Measurements from ENCODE around the gene GRPR.
"Not testable (repeated sequence)": the region's sequence is repeated elsewhere in the genome, so short reads cannot be mapped to it uniquely, and the experiment has no call there.

The GRPR gene

GRCh38 chrX:16171039-16171438 is 47.7 kb downstream of the GRPR start:
- TF ChIP-seq POU2F2 (IDR thresholded peaks at IDR 0.05; ENCODE audit: low read depth, low read length) (no peak), TAF1 (IDR thresholded peaks at IDR 0.05; ENCODE audit: low read depth, low read length) (no peak), PAX5 (IDR thresholded peaks at IDR 0.05; ENCODE audit: insufficient read depth, low read length, severe bottlenecking) (no peak), POLR2A (IDR thresholded peaks at IDR 0.05; ENCODE audit: low read depth, low read length) (no peak), SPI1 (IDR thresholded peaks at IDR 0.05; ENCODE audit: low read depth, low read length) (no peak), POLR2AphosphoS5 (IDR thresholded peaks at IDR 0.05; ENCODE audit: low read depth, low read length) (no peak)
- no peak for DNase-seq (ENCODE audit: insufficient read length, low spot score)
- FAIRE-seq: no peak

GRCh38 chrX:16171944-16172343 is 48.6 kb downstream of the GRPR start:
- DNase-seq (ENCODE audit: insufficient read length, low spot score) (no peak), FAIRE-seq (no peak)
- TF ChIP-seq SPI1 (IDR thresholded peaks at IDR 0.05; ENCODE audit: low read depth, low read length) (no peak), POLR2A (IDR thresholded peaks at IDR 0.05; ENCODE audit: low read depth, low read length) (no peak), POLR2AphosphoS5 (IDR thresholded peaks at IDR 0.05; ENCODE audit: low read depth, low read length) (no peak), POU2F2 (IDR thresholded peaks at IDR 0.05; ENCODE audit: low read depth, low read length) (no peak), PAX5 (IDR thresholded peaks at IDR 0.05; ENCODE audit: insufficient read depth, low read length, severe bottlenecking) (no peak), TAF1 (IDR thresholded peaks at IDR 0.05; ENCODE audit: low read depth, low read length) (no peak)

GRCh38 chrX:16172391-16172790 is 49.0 kb downstream of the GRPR start:
- no peak for TF ChIP-seq POLR2AphosphoS5 (IDR thresholded peaks at IDR 0.05; ENCODE audit: low read depth, low read length)
- no peak for TF ChIP-seq SPI1 (IDR thresholded peaks at IDR 0.05; ENCODE audit: low read depth, low read length)
- no peak for TF ChIP-seq POLR2A (IDR thresholded peaks at IDR 0.05; ENCODE audit: low read depth, low read length)
- no peak for TF ChIP-seq TAF1 (IDR thresholded peaks at IDR 0.05; ENCODE audit: low read depth, low read length)
- TF ChIP-seq POU2F2 (IDR thresholded peaks at IDR 0.05; ENCODE audit: low read depth, low read length): no peak
- TF ChIP-seq PAX5 (IDR thresholded peaks at IDR 0.05; ENCODE audit: insufficient read depth, low read length, severe bottlenecking): no peak
- no peak for DNase-seq (ENCODE audit: insufficient read length, low spot score)
- no peak for FAIRE-seq

DNA sequence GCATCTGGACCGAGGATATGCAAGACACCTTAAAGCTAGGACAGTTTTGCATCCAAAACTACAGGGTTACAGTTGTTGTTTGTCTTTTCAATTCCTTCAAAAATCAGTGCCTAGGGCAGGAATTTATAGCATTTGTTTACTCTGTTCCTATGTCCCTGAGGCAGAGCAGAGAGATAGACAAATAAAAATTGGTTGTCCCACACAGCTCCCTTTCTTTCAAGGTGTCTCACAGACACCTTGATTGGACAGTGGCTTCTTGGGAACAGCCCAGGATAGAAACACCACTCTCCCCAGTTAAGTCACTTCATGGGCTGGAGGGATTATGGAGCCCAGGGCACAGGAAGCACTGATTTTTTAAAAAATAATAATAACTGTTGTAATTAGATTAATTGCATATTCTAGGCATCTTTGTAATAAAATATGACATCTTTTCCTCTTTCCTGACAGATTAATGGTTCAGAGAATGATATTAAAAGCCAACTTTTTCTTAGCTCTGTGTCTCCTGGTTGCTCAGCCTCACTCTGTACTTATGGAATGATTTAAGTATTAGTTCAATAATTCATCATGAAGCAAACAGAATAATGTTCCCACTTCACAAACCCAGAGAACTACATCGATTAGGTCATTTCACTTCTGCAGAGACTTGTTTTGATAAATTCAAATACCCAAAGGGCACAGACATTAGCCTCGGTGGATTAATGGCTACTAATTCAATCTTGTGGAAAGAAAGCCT is 52.1 kb downstream of the GRPR start:
- TF ChIP-seq PAX5 (IDR thresholded peaks at IDR 0.05; ENCODE audit: insufficient read depth, low read length, severe bottlenecking) (no peak), POU2F2 (IDR thresholded peaks at IDR 0.05; ENCODE audit: low read depth, low read length) (no peak), SPI1 (IDR thresholded peaks at IDR 0.05; ENCODE audit: low read depth, low read length) (no peak)
- no peak for DNase-seq (ENCODE audit: insufficient read length, low spot score)
- no peak for FAIRE-seq

DNA sequence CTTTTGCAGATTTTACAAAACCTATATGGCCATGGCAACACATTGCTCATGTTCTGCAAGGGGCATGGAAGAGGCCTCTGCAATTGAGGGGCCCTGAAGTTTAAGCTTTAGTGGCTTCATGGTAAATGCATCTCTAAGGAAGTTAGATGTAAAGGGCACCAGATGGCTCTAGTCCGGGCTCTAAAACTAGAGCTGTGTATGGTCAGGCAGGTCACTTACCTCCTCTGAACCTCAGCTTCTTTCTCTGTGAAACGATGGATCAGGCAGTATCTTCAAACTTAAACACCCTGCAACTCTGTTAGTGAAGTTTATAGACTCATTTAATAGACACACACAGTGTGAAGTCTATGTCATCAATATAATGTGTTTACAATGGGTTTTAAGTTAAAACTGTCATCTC is 53.9 kb downstream of the GRPR start:
- TF ChIP-seq POLR2A (IDR thresholded peaks at IDR 0.05; ENCODE audit: low read depth, low read length) (no peak), POU2F2 (IDR thresholded peaks at IDR 0.05; ENCODE audit: low read depth, low read length) (no peak), TAF1 (IDR thresholded peaks at IDR 0.05; ENCODE audit: low read depth, low read length) (no peak), POLR2AphosphoS5 (IDR thresholded peaks at IDR 0.05; ENCODE audit: low read depth, low read length) (no peak), PAX5 (IDR thresholded peaks at IDR 0.05; ENCODE audit: insufficient read depth, low read length, severe bottlenecking) (no peak), SPI1 (IDR thresholded peaks at IDR 0.05; ENCODE audit: low read depth, low read length) (no peak)
- no peak for DNase-seq (ENCODE audit: insufficient read length, low spot score)
- no peak for FAIRE-seq

- DNase-seq (ENCODE audit: insufficient read length, low spot score); FAIRE-seq: not testable (repeated sequence)
Measured at GRCh38 chrX:16183843-16184242, 60.5 kb downstream of the GRPR start.

GRCh38 chrX:16185725-16186136 is 62.4 kb downstream of the GRPR start:
- TF ChIP-seq SPI1 (IDR thresholded peaks at IDR 0.05; ENCODE audit: low read depth, low read length) (peak; percentile 88), POLR2A (IDR thresholded peaks at IDR 0.05; ENCODE audit: low read depth, low read length) (no peak)
- DNase-seq (ENCODE audit: insufficient read length, low spot score): no peak
- FAIRE-seq: peak; percentile 88

DNA sequence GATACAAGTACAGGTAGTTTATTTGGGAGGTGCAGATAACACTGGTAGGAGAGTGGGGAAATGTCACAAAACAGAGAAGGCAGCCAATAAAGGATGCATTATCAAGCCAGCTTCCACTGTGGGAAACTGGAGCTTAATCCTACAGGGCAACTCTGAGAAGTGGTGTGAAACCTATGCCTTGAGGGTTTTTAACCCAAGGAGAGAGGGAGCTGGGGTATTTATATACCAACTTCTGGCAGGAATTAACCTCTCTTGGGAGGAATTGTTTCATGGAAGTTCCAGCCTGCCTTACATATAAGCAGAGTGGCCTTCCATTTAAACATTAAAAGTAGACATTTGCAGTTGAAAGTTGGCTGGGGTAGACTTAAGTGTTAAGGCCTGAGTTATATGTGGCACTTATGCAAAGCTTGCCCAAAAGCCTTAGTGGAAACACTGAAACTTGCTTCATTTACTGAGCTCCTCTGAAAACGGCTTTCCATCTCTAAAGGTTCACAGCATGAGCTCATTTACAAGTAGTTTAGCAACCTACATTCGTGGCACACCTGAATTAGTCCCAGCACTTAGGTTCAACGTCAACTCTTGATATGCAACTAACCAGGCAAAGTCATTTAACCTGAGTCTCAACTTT is 63.1 kb downstream of the GRPR start:
- DNase-seq (ENCODE audit: insufficient read length, low spot score) (no peak), FAIRE-seq (peak; percentile 70)
- no peak for TF ChIP-seq PAX5 (IDR thresholded peaks at IDR 0.05; ENCODE audit: insufficient read depth, low read length, severe bottlenecking)
- TF ChIP-seq POU2F2 (IDR thresholded peaks at IDR 0.05; ENCODE audit: low read depth, low read length): no peak
- no peak for TF ChIP-seq TAF1 (IDR thresholded peaks at IDR 0.05; ENCODE audit: low read depth, low read length)
- no peak for TF ChIP-seq POLR2AphosphoS5 (IDR thresholded peaks at IDR 0.05; ENCODE audit: low read depth, low read length)
- no peak for TF ChIP-seq POLR2A (IDR thresholded peaks at IDR 0.05; ENCODE audit: low read depth, low read length)
- TF ChIP-seq SPI1 (IDR thresholded peaks at IDR 0.05; ENCODE audit: low read depth, low read length): no peak

- no peak for DNase-seq (ENCODE audit: insufficient read length, low spot score)
- FAIRE-seq: no peak
- TF ChIP-seq POU2F2 (IDR thresholded peaks at IDR 0.05; ENCODE audit: low read depth, low read length) (no peak), PAX5 (IDR thresholded peaks at IDR 0.05; ENCODE audit: insufficient read depth, low read length, severe bottlenecking) (no peak), POLR2A (IDR thresholded peaks at IDR 0.05; ENCODE audit: low read depth, low read length) (no peak), POLR2AphosphoS5 (IDR thresholded peaks at IDR 0.05; ENCODE audit: low read depth, low read length) (no peak), TAF1 (IDR thresholded peaks at IDR 0.05; ENCODE audit: low read depth, low read length) (no peak), SPI1 (IDR thresholded peaks at IDR 0.05; ENCODE audit: low read depth, low read length) (no peak)
Measured at GRCh38 chrX:16187024-16187760, 63.8 kb downstream of the GRPR start.

DNA sequence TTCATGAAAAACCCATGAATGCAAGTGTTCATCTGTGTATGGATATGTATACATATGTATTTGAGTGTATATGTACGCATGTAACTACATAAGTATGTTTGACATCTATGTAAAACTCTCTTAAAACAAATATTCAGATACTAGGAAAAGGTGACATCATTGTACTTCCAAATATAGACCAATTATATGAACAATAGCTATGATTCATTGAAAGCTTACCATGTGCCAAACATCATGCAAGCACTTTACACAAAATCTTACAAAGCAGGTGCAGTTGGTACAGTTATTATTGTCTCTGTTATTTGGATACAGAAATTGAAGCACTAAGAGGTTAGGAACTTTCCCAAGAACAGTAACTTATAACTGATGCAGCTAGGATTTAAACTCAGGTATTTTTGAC is 65.3 kb downstream of the GRPR start:
- DNase-seq (ENCODE audit: insufficient read length, low spot score) (no peak), FAIRE-seq (no peak)
- no peak for TF ChIP-seq POLR2A (IDR thresholded peaks at IDR 0.05; ENCODE audit: low read depth, low read length)
- TF ChIP-seq PAX5 (IDR thresholded peaks at IDR 0.05; ENCODE audit: insufficient read depth, low read length, severe bottlenecking): no peak
- no peak for TF ChIP-seq POLR2AphosphoS5 (IDR thresholded peaks at IDR 0.05; ENCODE audit: low read depth, low read length)
- TF ChIP-seq TAF1 (IDR thresholded peaks at IDR 0.05; ENCODE audit: low read depth, low read length): no peak
- no peak for TF ChIP-seq POU2F2 (IDR thresholded peaks at IDR 0.05; ENCODE audit: low read depth, low read length)
- TF ChIP-seq SPI1 (IDR thresholded peaks at IDR 0.05; ENCODE audit: low read depth, low read length): no peak
